ENCODE data around the gene MRPL23. TPM values are rescaled to one million over a fixed set of nuclear protein-coding genes. Genes with fewer than 3 reads are reported as not detected.

The MRPL23 gene
- total and polyA plus RNA-seq, 4 donors: 33.0 to 83.9 (median 67.6) TPM

GRCh38 chr11:1913271-1914060, 33.7 kb upstream of the MRPL23 start (continued):
- TF ChIP-seq RXRA (IDR thresholded peaks at IDR 0.05) (no peak), NR2F2 (IDR thresholded peaks at IDR 0.05) (no peak), HNF4G (IDR thresholded peaks at IDR 0.05) (no peak), FOXA2 (IDR thresholded peaks at IDR 0.05) (no peak)
- TF ChIP-seq, protein P1, sequence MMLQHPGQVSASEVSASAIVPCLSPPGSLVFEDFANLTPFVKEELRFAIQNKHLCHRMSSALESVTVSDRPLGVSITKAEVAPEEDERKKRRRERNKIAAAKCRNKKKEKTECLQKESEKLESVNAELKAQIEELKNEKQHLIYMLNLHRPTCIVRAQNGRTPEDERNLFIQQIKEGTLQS (IDR thresholded peaks at IDR 0.05): no peak

DNA sequence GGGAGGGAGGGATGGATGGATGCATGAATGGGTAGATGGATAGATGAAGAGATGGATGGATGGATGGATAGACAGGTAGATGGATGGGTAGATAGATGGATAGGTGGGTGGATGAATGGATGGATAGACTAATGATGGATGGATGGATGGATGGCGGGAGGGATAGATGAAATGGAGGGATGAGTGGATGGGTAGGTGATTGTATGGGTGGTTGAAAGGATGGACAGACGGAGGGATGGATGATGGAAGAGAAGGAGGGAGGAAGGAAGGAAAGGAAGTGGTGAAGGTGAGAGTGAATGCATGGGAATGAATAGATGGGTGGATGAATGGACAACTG, 31.4 kb upstream of the MRPL23 start:
- H3K27ac ChIP-seq (ENCODE audit: low read depth in 1 of 2, low read length in 2 of 2): no peak overlapping the region
- H3K9me3 ChIP-seq (ENCODE audit: control insufficient read depth in 4 of 4, low read length in 3 of 4): no peaks in the 10 kb centered on the region
- H3K4me1 ChIP-seq (ENCODE audit: control insufficient read depth in 4 of 4, insufficient read depth in 4 of 4, low read length in 3 of 4): no peaks in the 10 kb centered on the region
- no peak for DNase-seq (ENCODE audit: low spot score)
- H3K4me3 ChIP-seq (ENCODE audit: low read depth in 1 of 3, low read length in 3 of 3): no peak overlapping the region
- TF ChIP-seq, protein P1 (IDR thresholded peaks at IDR 0.05): no peak
- TF ChIP-seq FOXA1 (IDR thresholded peaks at IDR 0.05) (no peak), FOXA2 (IDR thresholded peaks at IDR 0.05) (no peak)
- no peaks in the 10 kb centered on the region for H3K27me3 ChIP-seq (ENCODE audit: control insufficient read depth in 4 of 4, insufficient read depth in 4 of 4, low read length in 3 of 4)
- H3K9ac ChIP-seq (ENCODE audit: low read depth in 1 of 2, low read length in 2 of 2): no peak overlapping the region
- H3K36me3 ChIP-seq (ENCODE audit: control insufficient read depth in 4 of 4, insufficient read depth in 3 of 4, low read depth in 1 of 4, low read length in 3 of 4): no peaks in the 10 kb centered on the region
- WGBS: 87% methylated on average over 2 of the region's 2 CpGs

DNA sequence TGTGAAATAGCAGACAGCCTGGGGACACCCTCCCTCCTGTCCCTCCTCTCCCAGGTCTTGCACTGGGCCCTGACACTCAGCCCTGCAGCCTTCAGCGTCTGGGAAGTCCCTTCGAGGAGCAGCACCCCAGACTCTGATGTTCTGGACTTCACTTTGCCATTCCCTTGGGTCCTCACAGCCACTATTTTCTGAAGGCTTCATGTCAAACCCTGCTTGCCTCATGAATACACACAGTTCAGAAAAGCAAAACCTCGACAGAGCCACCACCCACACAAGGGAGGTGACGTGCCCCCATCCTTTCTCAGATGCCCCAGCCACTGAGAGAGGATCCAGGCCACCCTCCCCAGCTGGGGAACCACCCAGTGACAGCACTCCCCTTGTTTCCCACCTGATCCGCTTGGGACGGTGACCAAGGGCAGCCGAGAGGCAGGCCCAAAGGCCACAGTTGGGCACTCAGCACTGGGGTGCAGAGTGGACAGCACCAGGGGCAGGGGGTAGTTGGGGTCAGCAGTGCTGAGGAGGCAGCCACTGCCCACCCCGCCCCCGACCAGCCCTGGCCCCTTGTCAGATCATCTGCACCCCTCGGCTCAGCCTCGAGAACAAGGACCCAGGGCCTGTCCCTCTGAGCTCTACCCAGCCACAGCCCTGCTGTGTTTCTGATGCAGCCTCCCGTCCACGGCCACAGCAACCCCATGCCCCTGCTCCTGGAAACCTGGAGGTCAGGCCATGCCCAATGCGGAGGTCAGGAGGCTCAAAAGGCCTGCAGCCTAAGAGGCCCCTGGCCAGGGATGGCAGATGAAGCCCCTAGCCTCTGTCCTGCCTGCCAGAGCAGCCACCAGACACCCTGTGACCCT, 30.8 kb upstream of the MRPL23 start:
- Histone ChIP-seq H3K36me3 (ENCODE audit: control insufficient read depth in 4 of 4, insufficient read depth in 3 of 4, low read depth in 1 of 4, low read length in 3 of 4) (no peaks in the 10 kb centered on the region), H3K4me1 (ENCODE audit: control insufficient read depth in 4 of 4, insufficient read depth in 4 of 4, low read length in 3 of 4) (no peaks in the 10 kb centered on the region), H3K4me3 (ENCODE audit: low read depth in 1 of 3, low read length in 3 of 3) (no peak overlapping the region), H3K27ac (ENCODE audit: low read depth in 1 of 2, low read length in 2 of 2) (no peak overlapping the region), H3K9me3 (ENCODE audit: control insufficient read depth in 4 of 4, low read length in 3 of 4) (no peaks in the 10 kb centered on the region), H3K9ac (ENCODE audit: low read depth in 1 of 2, low read length in 2 of 2) (no peak overlapping the region), H3K27me3 (ENCODE audit: control insufficient read depth in 4 of 4, insufficient read depth in 4 of 4, low read length in 3 of 4) (no peaks in the 10 kb centered on the region)
- TF ChIP-seq, protein P1 (IDR thresholded peaks at IDR 0.05): no peak
- TF ChIP-seq RXRA (IDR thresholded peaks at IDR 0.05): no peak
- no peak for TF ChIP-seq HNF4G (IDR thresholded peaks at IDR 0.05)
- no peak for TF ChIP-seq JUND (IDR thresholded peaks at IDR 0.05)
- no peak for TF ChIP-seq MAX (IDR thresholded peaks at IDR 0.05)
- WGBS: 81% methylated on average over 14 of the region's 14 CpGs
- DNase-seq (ENCODE audit: low spot score): no peak

- no peak overlapping the region for H3K9ac ChIP-seq (ENCODE audit: low read depth in 1 of 2, low read length in 2 of 2)
- no peak overlapping the region for H3K27ac ChIP-seq (ENCODE audit: low read depth in 1 of 2, low read length in 2 of 2)
- H3K36me3 ChIP-seq (ENCODE audit: control insufficient read depth in 4 of 4, insufficient read depth in 3 of 4, low read depth in 1 of 4, low read length in 3 of 4): no peaks in the 10 kb centered on the region
- no peaks in the 10 kb centered on the region for H3K27me3 ChIP-seq (ENCODE audit: control insufficient read depth in 4 of 4, insufficient read depth in 4 of 4, low read length in 3 of 4)
- no peak overlapping the region for H3K4me3 ChIP-seq (ENCODE audit: low read depth in 1 of 3, low read length in 3 of 3)
- no peaks in the 10 kb centered on the region for H3K4me1 ChIP-seq (ENCODE audit: control insufficient read depth in 4 of 4, insufficient read depth in 4 of 4, low read length in 3 of 4)
- TF ChIP-seq NR2F2 (IDR thresholded peaks at IDR 0.05) (no peak), JUND (IDR thresholded peaks at IDR 0.05) (no peak)
- 73% methylated on average over 8 of the region's 8 CpGs for WGBS
- no peak for DNase-seq (ENCODE audit: low spot score)
- H3K9me3 ChIP-seq (ENCODE audit: control insufficient read depth in 4 of 4, low read length in 3 of 4): no peaks in the 10 kb centered on the region
These were observed 30.1 kb upstream of the MRPL23 start for GRCh38 chr11:1916986-1917522.

Data from liver (tissue), 9 donors.